Measurements from ENCODE around the gene PRIM1. TPM values are rescaled to one million over a fixed set of nuclear protein-coding genes. Genes with fewer than 3 reads are reported as not detected.

PRIM1 gene
- total and polyA plus RNA-seq, 2 of the 4 experiments (the other 2 are of a cell fraction), result 8.6 to 12.0 TPM

GRCh38 chr12:56766535-56766934 is 14.4 kb upstream of the PRIM1 start:
- no peaks in the 10 kb centered on the region for H3K9me3 ChIP-seq (ENCODE audit: control insufficient read depth, insufficient read depth, low read length)
- H3K79me1 ChIP-seq (ENCODE audit: low read depth in 1 of 2, low read length in 2 of 2), result peaks cover 0 to 3% of the 10 kb centered on the region in 2 experiments; a peak in 1 of 4 replicates
- H4K20me1 ChIP-seq (ENCODE audit: insufficient read depth, low read length), result no peaks in the 10 kb centered on the region
- H4K5ac ChIP-seq (ENCODE audit: low read depth, low read length), result no peak overlapping the region
- H3K18ac ChIP-seq (ENCODE audit: low read depth, low read length), result no peak overlapping the region
- H3K4me2 ChIP-seq (ENCODE audit: low read depth, low read length), result no peak overlapping the region
- no peak overlapping the region for H4K91ac ChIP-seq (ENCODE audit: insufficient read depth, low read depth, low read length)
- 93% methylated on average over 6 of the region's 6 CpGs; no CpG with 5 or more reads in 1 of the 2 experiments for WGBS, 2 experiments (ENCODE audit: extremely low coverage in 2 of 2, insufficient read length in 1 of 2)
- H2AK5ac ChIP-seq (ENCODE audit: low read depth, low read length), result no peak overlapping the region
- no peak overlapping the region for H3K23ac ChIP-seq (ENCODE audit: low read depth, low read length)
- no TSS peak for BruUV-seq (replicated peaks)
- no peak overlapping the region for H2AFZ ChIP-seq (replicated peaks; ENCODE audit: low read length, poor library complexity)
- ATAC-seq (ENCODE audit: low read depth) (no peak), DNase-seq (no peak)
- TF ChIP-seq MXI1 (IDR thresholded peaks at IDR 0.05; ENCODE audit: borderline replicate concordance, low read depth, low read length) (no peak), MAZ (IDR thresholded peaks at IDR 0.05; ENCODE audit: borderline replicate concordance, low read depth, low read length) (no peak), NFE2L2 (IDR thresholded peaks at IDR 0.05; ENCODE audit: low read depth, low read length) (no peak), SMC3 (IDR thresholded peaks at IDR 0.05; ENCODE audit: low read depth, low read length) (no peak), BHLHE40 (IDR thresholded peaks at IDR 0.05; ENCODE audit: low read depth, low read length) (no peak), POLR2A (IDR thresholded peaks at IDR 0.05; ENCODE audit: low read depth, low read length) (no peak), CEBPB (IDR thresholded peaks at IDR 0.05; ENCODE audit: low read depth, low read length) (no peak), CHD1 (IDR thresholded peaks at IDR 0.05; ENCODE audit: low read depth, low read length) (no peak), MAFK (IDR thresholded peaks at IDR 0.05; ENCODE audit: low read depth, low read length) (no peak), FOS (IDR thresholded peaks at IDR 0.05; ENCODE audit: low read depth, low read length) (no peak), RAD21 (IDR thresholded peaks at IDR 0.05; ENCODE audit: low read length) (no peak), RFX5 (IDR thresholded peaks at IDR 0.05; ENCODE audit: low read depth, low read length) (no peak), RCOR1 (IDR thresholded peaks at IDR 0.05; ENCODE audit: insufficient replicate concordance, low read length) (no peak), USF2 (IDR thresholded peaks at IDR 0.05; ENCODE audit: low read depth, low read length) (no peak)
- TF ChIP-seq, protein P1, sequence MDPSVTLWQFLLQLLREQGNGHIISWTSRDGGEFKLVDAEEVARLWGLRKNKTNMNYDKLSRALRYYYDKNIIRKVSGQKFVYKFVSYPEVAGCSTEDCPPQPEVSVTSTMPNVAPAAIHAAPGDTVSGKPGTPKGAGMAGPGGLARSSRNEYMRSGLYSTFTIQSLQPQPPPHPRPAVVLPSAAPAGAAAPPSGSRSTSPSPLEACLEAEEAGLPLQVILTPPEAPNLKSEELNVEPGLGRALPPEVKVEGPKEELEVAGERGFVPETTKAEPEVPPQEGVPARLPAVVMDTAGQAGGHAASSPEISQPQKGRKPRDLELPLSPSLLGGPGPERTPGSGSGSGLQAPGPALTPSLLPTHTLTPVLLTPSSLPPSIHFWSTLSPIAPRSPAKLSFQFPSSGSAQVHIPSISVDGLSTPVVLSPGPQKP (IDR thresholded peaks at IDR 0.05; ENCODE audit: borderline replicate concordance, low read depth, low read length), result no peak
- TF ChIP-seq, protein P2, sequence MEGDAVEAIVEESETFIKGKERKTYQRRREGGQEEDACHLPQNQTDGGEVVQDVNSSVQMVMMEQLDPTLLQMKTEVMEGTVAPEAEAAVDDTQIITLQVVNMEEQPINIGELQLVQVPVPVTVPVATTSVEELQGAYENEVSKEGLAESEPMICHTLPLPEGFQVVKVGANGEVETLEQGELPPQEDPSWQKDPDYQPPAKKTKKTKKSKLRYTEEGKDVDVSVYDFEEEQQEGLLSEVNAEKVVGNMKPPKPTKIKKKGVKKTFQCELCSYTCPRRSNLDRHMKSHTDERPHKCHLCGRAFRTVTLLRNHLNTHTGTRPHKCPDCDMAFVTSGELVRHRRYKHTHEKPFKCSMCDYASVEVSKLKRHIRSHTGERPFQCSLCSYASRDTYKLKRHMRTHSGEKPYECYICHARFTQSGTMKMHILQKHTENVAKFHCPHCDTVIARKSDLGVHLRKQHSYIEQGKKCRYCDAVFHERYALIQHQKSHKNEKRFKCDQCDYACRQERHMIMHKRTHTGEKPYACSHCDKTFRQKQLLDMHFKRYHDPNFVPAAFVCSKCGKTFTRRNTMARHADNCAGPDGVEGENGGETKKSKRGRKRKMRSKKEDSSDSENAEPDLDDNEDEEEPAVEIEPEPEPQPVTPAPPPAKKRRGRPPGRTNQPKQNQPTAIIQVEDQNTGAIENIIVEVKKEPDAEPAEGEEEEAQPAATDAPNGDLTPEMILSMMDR (conservative IDR thresholded peaks at IDR 0.05; ENCODE audit: low read depth, low read length), result no peak
- H2BK5ac ChIP-seq (ENCODE audit: low read depth, low read length, poor library complexity, severe bottlenecking), result no peak overlapping the region
- dilution Hi-C loops (cut with HindIII; ENCODE audit: low sequenced_read_pairs, unreplicated experiment), result no loop called here
- no peak overlapping the region for H2BK20ac ChIP-seq (ENCODE audit: low read depth, low read length)
- no peak overlapping the region for H4K8ac ChIP-seq (ENCODE audit: low read depth in 2 of 2, low read length in 2 of 2)
- in situ Hi-C loops (cut with MboI; ENCODE audit: low sequenced_read_pairs), result no loop called here
- H3K4me1 ChIP-seq (ENCODE audit: control insufficient read depth, insufficient read depth, low read length), result no peaks in the 10 kb centered on the region; the same call in 1 of the 2 replicates
- no peak overlapping the region for H3K4me3 ChIP-seq (ENCODE audit: insufficient read depth, low read depth, low read length)
- no peak overlapping the region for H2BK15ac ChIP-seq (ENCODE audit: low read depth, low read length)
- intact Hi-C loops (cut with micrococcal nuclease), result no loop called here
- H2AK9ac ChIP-seq (replicated peaks; ENCODE audit: low read depth, low read length, poor library complexity), result no peak overlapping the region
- CTCF ChIA-PET, result no interaction called here
- H3K4ac ChIP-seq (ENCODE audit: low read depth, low read length), result no peak overlapping the region
- H3K27me3 ChIP-seq (ENCODE audit: control insufficient read depth, insufficient read depth, low read length), result no peaks in the 10 kb centered on the region; the same call in 1 of the 2 replicates
- H3K56ac ChIP-seq (ENCODE audit: extremely low read depth, insufficient read depth, low read length), result no peak overlapping the region
- POLR2A ChIA-PET (ENCODE audit: unreplicated experiment), result no interaction called here
- H3K9ac ChIP-seq (ENCODE audit: low read depth, low read length), result no peak overlapping the region
- no peak overlapping the region for H3K27ac ChIP-seq (ENCODE audit: insufficient read depth, low read length)
- no peaks in the 10 kb centered on the region for H3K36me3 ChIP-seq (ENCODE audit: control insufficient read depth, insufficient read depth, low read length)
- H3K14ac ChIP-seq (replicated peaks; ENCODE audit: low read depth, low read length), result no peak overlapping the region
- no peak overlapping the region for H2BK120ac ChIP-seq (ENCODE audit: low read depth, low read length)
- H3K9me1 ChIP-seq (ENCODE audit: insufficient read depth, low read length), result 0 out of 2 replicates have a peak, but pooled peaks cover 3% of the 10 kb centered on the region

Data from IMR-90 (cell line).